HepG2 (cell line): ENCODE measurements around the gene C20orf204. TPM values are rescaled to one million over a fixed set of nuclear protein-coding genes. Genes with fewer than 3 reads are reported as not detected.

Experiments used
- ATF3 ChIP-seq: sonication (generic); formaldehyde crosslinking; IDR thresholded peaks from 2 replicates; pipeline ENCODE4 v1.4.0; 2020; ENCODE audit warnings: missing genetic modification reagents
- FOXA1 ChIP-seq, 2 experiments: fragments of 450-650 bp in 1 of 2; sonication (generic) in 1 of 2; formaldehyde crosslinking in 1 of 2; IDR thresholded peaks; 2 replicates each; pipeline versions ENCODE4 v1.4.0 to v1.6.1; 2016 to 2020; ENCODE audit warnings: missing genetic modification reagents in 1 of 2
- HINFP ChIP-seq: sonication (generic); formaldehyde crosslinking; IDR thresholded peaks from 2 replicates; pipeline ENCODE4 v1.4.0; 2020; ENCODE audit warnings: low read depth, mild to moderate bottlenecking, missing genetic modification reagents
- JUND ChIP-seq: sonication (generic); formaldehyde crosslinking; IDR thresholded peaks from 2 replicates; pipeline ENCODE4 v1.8.0; 2022; ENCODE audit warnings: mild to moderate bottlenecking, missing genetic modification reagents
- KDM1A ChIP-seq: IDR thresholded peaks from 2 replicates; pipeline ENCODE4 v1.6.1; 2016; ENCODE audit warnings: missing compliant biosample characterization
- MTA1 ChIP-seq: sonication (generic); formaldehyde crosslinking; IDR thresholded peaks from 2 replicates; pipeline ENCODE4 v1.4.0; 2020; ENCODE audit warnings: missing genetic modification reagents, mild to moderate bottlenecking, borderline replicate concordance
- MXD4 ChIP-seq: IDR thresholded peaks from 2 replicates; pipeline ENCODE4 v1.6.1; 2016; ENCODE audit warnings: mild to moderate bottlenecking, missing biosample characterization, missing genetic modification reagents
- SNAPC2 ChIP-seq: sonication (generic); formaldehyde crosslinking; IDR thresholded peaks from 2 replicates; pipeline ENCODE4 v1.8.1; 2022; ENCODE audit warnings: mild to moderate bottlenecking, missing genetic modification reagents
- SOX5 ChIP-seq: IDR thresholded peaks from 2 replicates; pipeline ENCODE4 v1.6.1; 2016; ENCODE audit warnings: borderline replicate concordance
- SRY ChIP-seq: sonication (generic); formaldehyde crosslinking; IDR thresholded peaks from 2 replicates; pipeline ENCODE4 v1.8.0; 2022; ENCODE audit warnings: mild to moderate bottlenecking, missing genetic modification reagents
- TFDP1 ChIP-seq: IDR thresholded peaks from 2 replicates; pipeline ENCODE4 v1.6.1; 2016; ENCODE audit warnings: missing compliant biosample characterization, missing genetic modification reagents, borderline replicate concordance
- TRAFD1 ChIP-seq: sonication (generic); formaldehyde crosslinking; IDR thresholded peaks from 2 replicates; pipeline ENCODE4 v1.5.1; 2020; ENCODE audit warnings: missing genetic modification reagents, mild to moderate bottlenecking, borderline replicate concordance
- XRCC5 ChIP-seq: fragments of 200-400 bp; formaldehyde crosslinking; optimal IDR thresholded peaks from 2 replicates; pipeline ENCODE3; 2017; ENCODE audit warnings: mild to moderate bottlenecking, low read length
- YEATS4 ChIP-seq: sonication (generic); formaldehyde crosslinking; IDR thresholded peaks from 2 replicates; pipeline ENCODE4 v1.4.0; 2020; ENCODE audit warnings: missing genetic modification reagents, borderline replicate concordance
- ZBTB33 ChIP-seq: sonication (generic); formaldehyde crosslinking; IDR thresholded peaks from 2 replicates; pipeline ENCODE4 v1.4.0; 2020; ENCODE audit warnings: missing genetic modification reagents
- ZFX ChIP-seq: sonication (generic); formaldehyde crosslinking; IDR thresholded peaks from 2 replicates; pipeline ENCODE4 v1.4.0; 2020; ENCODE audit warnings: mild to moderate bottlenecking, low read depth, missing genetic modification reagents, moderate library complexity
- ZNF354B ChIP-seq: sonication (generic); formaldehyde crosslinking; IDR thresholded peaks from 2 replicates; pipeline ENCODE4 v1.8.0; 2022; ENCODE audit warnings: mild to moderate bottlenecking, missing genetic modification reagents
- ZNF441 ChIP-seq: sonication (generic); formaldehyde crosslinking; IDR thresholded peaks from 2 replicates; pipeline ENCODE4 v1.7.0; 2021; ENCODE audit warnings: missing genetic modification reagents, borderline replicate concordance
- ZNF484 ChIP-seq: sonication (generic); formaldehyde crosslinking; IDR thresholded peaks from 2 replicates; pipeline ENCODE4 v1.5.1; 2020; ENCODE audit warnings: mild to moderate bottlenecking, low read depth, missing genetic modification reagents, borderline replicate concordance
- ZNF597 ChIP-seq: sonication (generic); formaldehyde crosslinking; IDR thresholded peaks from 2 replicates; pipeline ENCODE4 v1.5.0; 2020; ENCODE audit warnings: missing genetic modification reagents
- ZNF605 ChIP-seq: sonication (generic); formaldehyde crosslinking; IDR thresholded peaks from 2 replicates; pipeline ENCODE4 v1.8.0; 2022; ENCODE audit warnings: mild to moderate bottlenecking, missing genetic modification reagents
- polyA plus RNA-seq, 8 experiments: library from polyadenylated mRNA; depleted of rRNA in 3 of 8; stranded (reverse) in 7 of 8; unstranded in 1 of 8; fragments of >200 nt; fragmentation: Illumina TruSeq in 4 of 8; extraction: Trizol in 4 of 8; gene quantifications; 2 replicates each; pipeline versions ENCODE4 v1.2.1 to v1.2.3, GENCODE V29; 2011 to 2016; ENCODE audit warnings: low read depth in 4 of 8, missing spikeins in 1 of 8, mixed read lengths in 1 of 8; ENCODE audit not compliant: insufficient read depth in 1 of 8
- total RNA-seq, 5 experiments: library from RNA; depleted of rRNA; stranded (reverse); fragments of >200 nt; fragmentation: Illumina TruSeq; extraction: Trizol; gene quantifications; 2 replicates each; pipeline ENCODE4 v1.2.3, GENCODE V29; 2016; ENCODE audit warnings: low read depth in 1 of 5

Gene C20orf204
- total and polyA plus RNA-seq, 2 of the 13 experiments (the other 11 are each of a cell fraction or from before 2014, with no cell fraction given) = 22.1 to 80.0 TPM

- TF ChIP-seq TRAFD1 (CRISPR knock-in tag) (peak; percentile 71), ZNF597 (CRISPR knock-in tag) (no peak), ZNF354B (CRISPR knock-in tag) (peak; percentile 88), SRY (CRISPR knock-in tag) (peak; percentile 88; the same call in 1 of the 2 replicates), MXD4 (CRISPR knock-in tag) (0 out of 2 replicates have a peak, but pooled peaks have one; percentile 8), SNAPC2 (CRISPR knock-in tag) (0 out of 2 replicates have a peak, but pooled peaks have one; percentile 90), YEATS4 (CRISPR knock-in tag) (peak; percentile 20), ZFX (CRISPR knock-in tag) (peak; percentile 84), TFDP1 (CRISPR knock-in tag) (peak; percentile 75; the same call in 1 of the 2 replicates), FOXA1 (IDR thresholded peaks at IDR 0.05) (no peak), FOXA1 (CRISPR knock-in tag; IDR thresholded peaks at IDR 0.05) (0 out of 2 replicates have a peak, but pooled peaks have one; percentile 4), XRCC5 (no peak), ZNF484 (CRISPR knock-in tag) (no peak), HINFP (peak; percentile 80; the same call in 1 of the 2 replicates), ZNF441 (CRISPR knock-in tag) (0 out of 2 replicates have a peak, but pooled peaks have one; percentile 54), SOX5 (CRISPR knock-in tag) (no peak), ZNF605 (0 out of 2 replicates have a peak, but pooled peaks have one; percentile 44), MTA1 (peak; percentile 79; the same call in 1 of the 2 replicates), KDM1A (CRISPR knock-in tag) (no peak), JUND (CRISPR knock-in tag) (no peak), ATF3 (CRISPR knock-in tag) (0 out of 2 replicates have a peak, but pooled peaks have one; percentile 7), ZBTB33 (peak; percentile 93)
These were observed 21.1 kb downstream of the C20orf204 start (continued) for GRCh38 chr20:64056889-64057627.
